ENCODE measurements around the gene TENM4.

TENM4 gene

GRCh38 chr11:78630561-78631303 is 810.1 kb downstream of the TENM4 start:
- no peak for DNase-seq (ENCODE audit: low spot score)
- in situ Hi-C loops (cut with MboI; ENCODE audit: low pct_unique_long_range_greater_than_20kb, low sequenced_read_pairs, unreplicated experiment) = loop anchor here (25.0 kb wide), 1 partner anchor 457 kb away; no protein-coding TSS in a partner anchor
- no peak for TF ChIP-seq CTCF (IDR thresholded peaks at IDR 0.05; ENCODE audit: extremely low read depth, insufficient read depth, missing control alignments)

GRCh38 chr11:78630155-78630554 is 810.7 kb downstream of the TENM4 start:
- no peak for TF ChIP-seq CTCF (IDR thresholded peaks at IDR 0.05; ENCODE audit: extremely low read depth, insufficient read depth, missing control alignments)
- DNase-seq (ENCODE audit: low spot score) = no peak
- in situ Hi-C loops (cut with MboI; ENCODE audit: low pct_unique_long_range_greater_than_20kb, low sequenced_read_pairs, unreplicated experiment) = loop anchor here (25.0 kb wide), 1 partner anchor 457 kb away; no protein-coding TSS in a partner anchor

GRCh38 chr11:78622666-78623065 is 818.2 kb downstream of the TENM4 start:
- in situ Hi-C loops (cut with MboI; ENCODE audit: low pct_unique_long_range_greater_than_20kb, low sequenced_read_pairs, unreplicated experiment) = no loop called here

GRCh38 chr11:78620159-78620558 is 820.7 kb downstream of the TENM4 start:
- in situ Hi-C loops (cut with MboI; ENCODE audit: low pct_unique_long_range_greater_than_20kb, low sequenced_read_pairs, unreplicated experiment) = no loop called here
- no peak for TF ChIP-seq CTCF (IDR thresholded peaks at IDR 0.05; ENCODE audit: extremely low read depth, insufficient read depth, missing control alignments)
- DNase-seq (ENCODE audit: low spot score) = no peak

More at GRCh38 chr11:78622666-78623065, 818.2 kb downstream of the TENM4 start:
- no peak for DNase-seq (ENCODE audit: low spot score)
- TF ChIP-seq CTCF (IDR thresholded peaks at IDR 0.05; ENCODE audit: extremely low read depth, insufficient read depth, missing control alignments) = no peak

GRCh38 chr11:78615724-78616123 is 825.1 kb downstream of the TENM4 start:
- TF ChIP-seq CTCF (IDR thresholded peaks at IDR 0.05; ENCODE audit: extremely low read depth, insufficient read depth, missing control alignments) = no peak
- DNase-seq (ENCODE audit: low spot score) = no peak
- in situ Hi-C loops (cut with MboI; ENCODE audit: low pct_unique_long_range_greater_than_20kb, low sequenced_read_pairs, unreplicated experiment) = no loop called here

- DNase-seq (ENCODE audit: low spot score) = no peak
- in situ Hi-C loops (cut with MboI; ENCODE audit: low pct_unique_long_range_greater_than_20kb, low sequenced_read_pairs, unreplicated experiment) = no loop called here
- no peak for TF ChIP-seq CTCF (IDR thresholded peaks at IDR 0.05; ENCODE audit: extremely low read depth, insufficient read depth, missing control alignments)
Observed at GRCh38 chr11:78613378-78613813, 827.4 kb downstream of the TENM4 start.
